ENCODE results near the gene PLEKHG3. TPM values are rescaled to one million over a fixed set of nuclear protein-coding genes. Genes with fewer than 3 reads are reported as not detected.

The PLEKHG3 gene
- total RNA-seq, 2 experiments from 2014 or later: not detected

GRCh38 chr14:64705381-64706118 is 1.3 kb downstream of the PLEKHG3 start:
- Histone ChIP-seq H3K79me2 (ENCODE audit: insufficient read depth, low read depth, low read length) (no peaks in the 10 kb centered on the region), H2AFZ (ENCODE audit: low read length) (no peak overlapping the region), H3K4me3 (ENCODE audit: low read depth, low read length, poor library complexity, severe bottlenecking) (no peak overlapping the region)

GRCh38 chr14:64706119-64706592 is 1.9 kb downstream of the PLEKHG3 start:
- DNase-seq (ENCODE audit: low spot score): no peak
- Histone ChIP-seq H3K36me3 (ENCODE audit: insufficient read depth, low read length) (no peaks in the 10 kb centered on the region), H3K4me3 (ENCODE audit: low read depth, low read length, poor library complexity, severe bottlenecking) (no peak overlapping the region), H3K9me3 (ENCODE audit: low read length) (no peaks in the 10 kb centered on the region), H3K4me2 (ENCODE audit: low read length) (no peak overlapping the region), H3K4me1 (ENCODE audit: insufficient read depth, low read length, poor library complexity, severe bottlenecking) (no peaks in the 10 kb centered on the region), H3K9me2 (ENCODE audit: insufficient read depth, low read length) (no peaks in the 10 kb centered on the region), H3K79me2 (ENCODE audit: insufficient read depth, low read depth, low read length) (no peaks in the 10 kb centered on the region), H4K20me1 (ENCODE audit: insufficient read depth, low read length) (no peaks in the 10 kb centered on the region), H2AFZ (ENCODE audit: low read length) (no peak overlapping the region), H3K27ac (ENCODE audit: low read depth, low read length, poor library complexity, severe bottlenecking) (no peak overlapping the region)
- ChIA-PET POLR2A (no interaction called here), CTCF (ENCODE audit: unreplicated experiment) (no interaction called here)
- no TSS peak for BruUV-seq (replicated peaks)
- TF ChIP-seq EZH2phosphoT487 (IDR thresholded peaks at IDR 0.05; ENCODE audit: borderline replicate concordance, low read depth, low read length) (no peak), CTCF (conservative IDR thresholded peaks at IDR 0.05; ENCODE audit: low read length) (no peak)
- intact Hi-C loops (cut with micrococcal nuclease; ENCODE audit: unreplicated experiment): no loop called here

More at GRCh38 chr14:64705381-64706118, 1.3 kb downstream of the PLEKHG3 start:
- Histone ChIP-seq H3K4me2 (ENCODE audit: low read length) (no peak overlapping the region), H3K27ac (ENCODE audit: low read depth, low read length, poor library complexity, severe bottlenecking) (no peak overlapping the region), H3K36me3 (ENCODE audit: insufficient read depth, low read length) (no peaks in the 10 kb centered on the region), H3K9me2 (ENCODE audit: insufficient read depth, low read length) (no peaks in the 10 kb centered on the region), H4K20me1 (ENCODE audit: insufficient read depth, low read length) (no peaks in the 10 kb centered on the region), H3K4me1 (ENCODE audit: insufficient read depth, low read length, poor library complexity, severe bottlenecking) (no peaks in the 10 kb centered on the region), H3K9me3 (ENCODE audit: low read length) (no peaks in the 10 kb centered on the region)
- ChIA-PET POLR2A (interaction anchor here (0.6 kb wide), 1 partner anchor 77 kb away, joined by 3 read pairs; no protein-coding TSS in a partner anchor), CTCF (ENCODE audit: unreplicated experiment) (no interaction called here)
- no peak for DNase-seq (ENCODE audit: low spot score)
- no TSS peak for BruUV-seq (replicated peaks)
- TF ChIP-seq CTCF (conservative IDR thresholded peaks at IDR 0.05; ENCODE audit: low read length): no peak
- TF ChIP-seq EZH2phosphoT487 (IDR thresholded peaks at IDR 0.05; ENCODE audit: borderline replicate concordance, low read depth, low read length): no peak
- intact Hi-C loops (cut with micrococcal nuclease; ENCODE audit: unreplicated experiment): no loop called here

GRCh38 chr14:64706593-64707193 is 2.5 kb downstream of the PLEKHG3 start:
- no peak overlapping the region for H3K4me2 ChIP-seq (ENCODE audit: low read length)
- H3K27ac ChIP-seq (ENCODE audit: low read depth, low read length, poor library complexity, severe bottlenecking): no peak overlapping the region
- no peaks in the 10 kb centered on the region for H3K79me2 ChIP-seq (ENCODE audit: insufficient read depth, low read depth, low read length)

More at GRCh38 chr14:64706593-64707193, 2.5 kb downstream of the PLEKHG3 start:
- Histone ChIP-seq H3K9me2 (ENCODE audit: insufficient read depth, low read length) (no peaks in the 10 kb centered on the region), H2AFZ (ENCODE audit: low read length) (no peak overlapping the region), H4K20me1 (ENCODE audit: insufficient read depth, low read length) (no peaks in the 10 kb centered on the region), H3K9me3 (ENCODE audit: low read length) (no peaks in the 10 kb centered on the region), H3K36me3 (ENCODE audit: insufficient read depth, low read length) (no peaks in the 10 kb centered on the region), H3K4me3 (ENCODE audit: low read depth, low read length, poor library complexity, severe bottlenecking) (no peak overlapping the region), H3K4me1 (ENCODE audit: insufficient read depth, low read length, poor library complexity, severe bottlenecking) (no peaks in the 10 kb centered on the region)
- intact Hi-C loops (cut with micrococcal nuclease; ENCODE audit: unreplicated experiment): no loop called here
- POLR2A ChIA-PET: no interaction called here
- DNase-seq (ENCODE audit: low spot score): no peak
- CTCF ChIA-PET (ENCODE audit: unreplicated experiment): no interaction called here
- TF ChIP-seq CTCF (conservative IDR thresholded peaks at IDR 0.05; ENCODE audit: low read length) (no peak), EZH2phosphoT487 (IDR thresholded peaks at IDR 0.05; ENCODE audit: borderline replicate concordance, low read depth, low read length) (no peak)
- no TSS peak for BruUV-seq (replicated peaks)

All from OCI-LY7 (cell line).